Measurements from ENCODE around the gene RSPH6A.

DNA sequence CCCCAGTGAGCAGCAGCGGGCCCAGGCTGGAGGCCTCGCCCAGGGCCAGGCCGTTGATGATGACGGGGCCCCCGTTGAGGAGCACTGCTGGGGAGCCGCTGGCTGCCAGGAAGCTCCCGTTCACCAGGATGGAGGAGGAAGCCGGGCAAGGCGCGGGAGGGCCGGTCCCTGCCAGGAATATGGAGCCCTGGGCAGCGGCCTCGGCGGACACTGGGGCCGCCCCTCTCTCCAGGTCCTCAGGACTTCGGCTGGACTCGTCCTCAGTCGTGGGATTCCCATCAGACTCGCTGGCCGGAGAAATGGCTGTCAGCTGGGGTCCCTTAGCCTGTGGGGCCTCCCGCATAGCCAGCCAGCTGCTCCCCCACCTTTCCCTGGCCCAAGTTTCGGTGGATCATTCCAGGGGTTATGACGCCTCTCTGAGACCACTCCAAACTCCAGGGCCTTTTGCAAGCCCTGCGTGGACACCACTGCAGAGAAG is 48.2 kb downstream of the RSPH6A start:
- no peak for TF ChIP-seq EZH2 (IDR thresholded peaks at IDR 0.05; ENCODE audit: insufficient read depth, poor library complexity, severe bottlenecking)
- TF ChIP-seq EZH2phosphoT487 (IDR thresholded peaks at IDR 0.05; ENCODE audit: insufficient read depth, low read depth), result no peak

All from GM23248 (cell line).